Measurements from ENCODE around the gene EBLN1.

Gene EBLN1

DNA sequence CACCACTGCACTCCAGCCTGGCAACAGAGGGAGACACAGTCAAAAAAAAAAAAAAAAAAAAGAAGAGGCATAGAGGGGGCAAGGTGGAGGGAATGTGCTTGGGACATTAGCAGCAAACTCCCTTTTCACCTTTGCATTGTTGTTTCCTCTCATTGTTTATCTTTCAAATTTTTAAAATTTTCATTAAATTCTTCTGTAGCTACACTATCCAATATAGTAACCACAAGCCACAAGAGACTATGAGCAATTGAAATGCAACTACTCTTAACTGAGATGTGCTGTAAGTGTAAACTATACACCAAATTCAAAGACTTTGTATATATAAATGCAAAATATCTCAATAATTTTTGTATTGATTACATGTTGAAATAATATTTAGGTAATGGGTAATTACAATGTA lies 43.4 kb downstream of the EBLN1 start:
- TF ChIP-seq SIN3A (IDR thresholded peaks at IDR 0.05; ENCODE audit: borderline replicate concordance, insufficient read depth, low read length) (no peak), POLR2AphosphoS5 (IDR thresholded peaks at IDR 0.05; ENCODE audit: low read depth, low read length) (no peak), FOXP2 (optimal IDR thresholded peaks at IDR 0.05; ENCODE audit: borderline replicate concordance, extremely low read depth, extremely low read length, insufficient read depth) (no peak), TAF1 (IDR thresholded peaks at IDR 0.05; ENCODE audit: borderline replicate concordance, insufficient read depth, low read length) (no peak)
- TF ChIP-seq, protein P1, sequence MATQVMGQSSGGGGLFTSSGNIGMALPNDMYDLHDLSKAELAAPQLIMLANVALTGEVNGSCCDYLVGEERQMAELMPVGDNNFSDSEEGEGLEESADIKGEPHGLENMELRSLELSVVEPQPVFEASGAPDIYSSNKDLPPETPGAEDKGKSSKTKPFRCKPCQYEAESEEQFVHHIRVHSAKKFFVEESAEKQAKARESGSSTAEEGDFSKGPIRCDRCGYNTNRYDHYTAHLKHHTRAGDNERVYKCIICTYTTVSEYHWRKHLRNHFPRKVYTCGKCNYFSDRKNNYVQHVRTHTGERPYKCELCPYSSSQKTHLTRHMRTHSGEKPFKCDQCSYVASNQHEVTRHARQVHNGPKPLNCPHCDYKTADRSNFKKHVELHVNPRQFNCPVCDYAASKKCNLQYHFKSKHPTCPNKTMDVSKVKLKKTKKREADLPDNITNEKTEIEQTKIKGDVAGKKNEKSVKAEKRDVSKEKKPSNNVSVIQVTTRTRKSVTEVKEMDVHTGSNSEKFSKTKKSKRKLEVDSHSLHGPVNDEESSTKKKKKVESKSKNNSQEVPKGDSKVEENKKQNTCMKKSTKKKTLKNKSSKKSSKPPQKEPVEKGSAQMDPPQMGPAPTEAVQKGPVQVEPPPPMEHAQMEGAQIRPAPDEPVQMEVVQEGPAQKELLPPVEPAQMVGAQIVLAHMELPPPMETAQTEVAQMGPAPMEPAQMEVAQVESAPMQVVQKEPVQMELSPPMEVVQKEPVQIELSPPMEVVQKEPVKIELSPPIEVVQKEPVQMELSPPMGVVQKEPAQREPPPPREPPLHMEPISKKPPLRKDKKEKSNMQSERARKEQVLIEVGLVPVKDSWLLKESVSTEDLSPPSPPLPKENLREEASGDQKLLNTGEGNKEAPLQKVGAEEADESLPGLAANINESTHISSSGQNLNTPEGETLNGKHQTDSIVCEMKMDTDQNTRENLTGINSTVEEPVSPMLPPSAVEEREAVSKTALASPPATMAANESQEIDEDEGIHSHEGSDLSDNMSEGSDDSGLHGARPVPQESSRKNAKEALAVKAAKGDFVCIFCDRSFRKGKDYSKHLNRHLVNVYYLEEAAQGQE (IDR thresholded peaks at IDR 0.05; ENCODE audit: insufficient read depth in 1 of 2, low read depth in 2 of 2, low read length in 2 of 2), result no peak

DNA sequence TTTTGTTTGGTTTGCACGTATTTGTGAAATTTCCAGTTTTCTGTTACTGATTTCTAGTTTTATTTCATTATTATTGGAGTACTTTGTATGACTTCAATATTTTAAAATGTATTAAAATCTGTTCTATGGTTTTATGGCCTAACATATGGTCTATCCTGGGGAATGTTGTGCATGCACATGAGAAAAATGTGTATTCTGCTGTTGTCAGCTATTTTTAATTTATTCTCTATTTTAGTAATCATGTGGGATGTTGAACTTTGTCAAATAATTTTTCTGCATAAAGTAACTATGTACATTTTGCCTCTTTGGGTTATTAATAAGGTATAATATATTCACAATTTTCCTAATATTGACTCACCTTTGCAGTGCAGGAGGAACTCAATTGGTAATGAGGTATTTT lies 46.7 kb downstream of the EBLN1 start:
- TF ChIP-seq TAF1 (IDR thresholded peaks at IDR 0.05; ENCODE audit: borderline replicate concordance, insufficient read depth, low read length) (no peak), SIN3A (IDR thresholded peaks at IDR 0.05; ENCODE audit: borderline replicate concordance, insufficient read depth, low read length) (no peak), POLR2AphosphoS5 (IDR thresholded peaks at IDR 0.05; ENCODE audit: low read depth, low read length) (no peak), FOXP2 (optimal IDR thresholded peaks at IDR 0.05; ENCODE audit: borderline replicate concordance, extremely low read depth, extremely low read length, insufficient read depth) (no peak)
- TF ChIP-seq, protein P1 (IDR thresholded peaks at IDR 0.05; ENCODE audit: insufficient read depth in 1 of 2, low read depth in 2 of 2, low read length in 2 of 2), result no peak

DNA sequence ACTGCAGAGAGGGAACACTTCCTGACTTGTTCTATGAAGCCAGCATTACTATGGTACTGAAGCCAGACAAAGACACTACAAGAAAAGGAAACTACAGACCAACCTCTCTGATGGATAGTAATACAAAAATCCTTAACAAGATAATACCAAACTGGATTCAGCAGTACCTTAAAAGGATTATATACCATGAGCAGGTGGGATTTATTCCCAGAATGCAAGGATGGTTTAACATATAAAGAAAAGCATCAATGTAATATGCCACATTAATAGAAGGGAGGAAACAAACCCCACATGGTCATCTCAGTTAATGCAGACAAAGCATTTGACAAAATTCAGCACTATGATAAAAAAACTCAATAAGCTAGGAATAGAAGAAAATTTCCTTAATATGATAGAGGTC lies 47.2 kb downstream of the EBLN1 start:
- TF ChIP-seq, protein P1 (IDR thresholded peaks at IDR 0.05; ENCODE audit: insufficient read depth in 1 of 2, low read depth in 2 of 2, low read length in 2 of 2), result no peak
- TF ChIP-seq SIN3A (IDR thresholded peaks at IDR 0.05; ENCODE audit: borderline replicate concordance, insufficient read depth, low read length) (no peak), FOXP2 (optimal IDR thresholded peaks at IDR 0.05; ENCODE audit: borderline replicate concordance, extremely low read depth, extremely low read length, insufficient read depth) (no peak), TAF1 (IDR thresholded peaks at IDR 0.05; ENCODE audit: borderline replicate concordance, insufficient read depth, low read length) (no peak), POLR2AphosphoS5 (IDR thresholded peaks at IDR 0.05; ENCODE audit: low read depth, low read length) (no peak)

DNA sequence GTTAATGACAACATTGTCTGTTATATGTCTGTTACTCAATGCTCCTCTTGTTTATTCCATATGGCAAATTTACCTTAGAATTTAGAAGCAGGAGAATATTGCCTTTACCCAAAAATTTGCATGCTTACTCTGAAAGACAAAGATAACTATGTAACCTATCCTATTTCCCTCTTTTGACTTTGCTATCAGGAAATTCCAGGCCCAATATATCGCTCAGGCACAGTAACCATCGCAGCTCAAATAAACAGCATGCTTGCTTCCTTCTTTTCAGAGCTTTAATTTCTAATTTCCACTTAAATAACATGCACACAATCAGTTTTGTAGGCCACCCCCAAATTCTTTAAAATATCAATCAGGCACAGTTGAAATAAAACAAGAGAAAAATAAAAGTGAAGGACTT lies 57.8 kb downstream of the EBLN1 start:
- no peak for TF ChIP-seq FOXP2 (optimal IDR thresholded peaks at IDR 0.05; ENCODE audit: borderline replicate concordance, extremely low read depth, extremely low read length, insufficient read depth)
- no peak for TF ChIP-seq POLR2AphosphoS5 (IDR thresholded peaks at IDR 0.05; ENCODE audit: low read depth, low read length)
- no peak for TF ChIP-seq SIN3A (IDR thresholded peaks at IDR 0.05; ENCODE audit: borderline replicate concordance, insufficient read depth, low read length)
- no peak for TF ChIP-seq TAF1 (IDR thresholded peaks at IDR 0.05; ENCODE audit: borderline replicate concordance, insufficient read depth, low read length)
- TF ChIP-seq, protein P1 (IDR thresholded peaks at IDR 0.05; ENCODE audit: insufficient read depth in 1 of 2, low read depth in 2 of 2, low read length in 2 of 2), result no peak

DNA sequence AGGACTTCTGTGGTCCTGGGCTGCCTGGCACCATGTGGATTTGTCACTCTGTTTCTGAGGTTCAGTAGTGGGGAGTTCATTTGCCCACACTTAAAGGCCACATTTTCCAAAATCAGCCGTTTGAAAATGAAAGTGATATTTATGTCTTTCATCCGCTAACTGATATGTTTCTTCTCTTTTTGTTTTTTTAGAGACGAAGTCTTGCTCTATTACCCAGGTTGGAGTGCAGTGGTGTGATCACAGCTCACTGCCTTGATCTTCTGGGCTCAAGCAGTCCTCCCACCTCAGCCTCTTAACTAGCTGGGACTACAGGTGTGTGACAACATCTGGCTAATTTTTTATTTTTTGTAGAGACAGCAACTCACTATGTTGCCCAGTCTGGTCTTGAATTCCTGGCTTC lies 58.6 kb downstream of the EBLN1 start:
- TF ChIP-seq, protein P1 (IDR thresholded peaks at IDR 0.05; ENCODE audit: insufficient read depth in 1 of 2, low read depth in 2 of 2, low read length in 2 of 2), result no peak
- TF ChIP-seq TAF1 (IDR thresholded peaks at IDR 0.05; ENCODE audit: borderline replicate concordance, insufficient read depth, low read length) (no peak), FOXP2 (optimal IDR thresholded peaks at IDR 0.05; ENCODE audit: borderline replicate concordance, extremely low read depth, extremely low read length, insufficient read depth) (no peak), POLR2AphosphoS5 (IDR thresholded peaks at IDR 0.05; ENCODE audit: low read depth, low read length) (no peak), SIN3A (IDR thresholded peaks at IDR 0.05; ENCODE audit: borderline replicate concordance, insufficient read depth, low read length) (no peak)

Data from PFSK-1 (cell line).